OCI-M2 (cell line): ENCODE measurements around the gene ITM2C.
A peak's percentile ranks its signal among the peaks of the same experiment; 100 is the strongest.

ENCODE experiments used
- DNase-seq: peaks from one replicate; lab custom pipeline; 2025; ENCODE audit not compliant: unreplicated experiment; lab: John Stamatoyannopoulos, UW

Gene ITM2C, protein sequence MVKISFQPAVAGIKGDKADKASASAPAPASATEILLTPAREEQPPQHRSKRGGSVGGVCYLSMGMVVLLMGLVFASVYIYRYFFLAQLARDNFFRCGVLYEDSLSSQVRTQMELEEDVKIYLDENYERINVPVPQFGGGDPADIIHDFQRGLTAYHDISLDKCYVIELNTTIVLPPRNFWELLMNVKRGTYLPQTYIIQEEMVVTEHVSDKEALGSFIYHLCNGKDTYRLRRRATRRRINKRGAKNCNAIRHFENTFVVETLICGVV

DNA sequence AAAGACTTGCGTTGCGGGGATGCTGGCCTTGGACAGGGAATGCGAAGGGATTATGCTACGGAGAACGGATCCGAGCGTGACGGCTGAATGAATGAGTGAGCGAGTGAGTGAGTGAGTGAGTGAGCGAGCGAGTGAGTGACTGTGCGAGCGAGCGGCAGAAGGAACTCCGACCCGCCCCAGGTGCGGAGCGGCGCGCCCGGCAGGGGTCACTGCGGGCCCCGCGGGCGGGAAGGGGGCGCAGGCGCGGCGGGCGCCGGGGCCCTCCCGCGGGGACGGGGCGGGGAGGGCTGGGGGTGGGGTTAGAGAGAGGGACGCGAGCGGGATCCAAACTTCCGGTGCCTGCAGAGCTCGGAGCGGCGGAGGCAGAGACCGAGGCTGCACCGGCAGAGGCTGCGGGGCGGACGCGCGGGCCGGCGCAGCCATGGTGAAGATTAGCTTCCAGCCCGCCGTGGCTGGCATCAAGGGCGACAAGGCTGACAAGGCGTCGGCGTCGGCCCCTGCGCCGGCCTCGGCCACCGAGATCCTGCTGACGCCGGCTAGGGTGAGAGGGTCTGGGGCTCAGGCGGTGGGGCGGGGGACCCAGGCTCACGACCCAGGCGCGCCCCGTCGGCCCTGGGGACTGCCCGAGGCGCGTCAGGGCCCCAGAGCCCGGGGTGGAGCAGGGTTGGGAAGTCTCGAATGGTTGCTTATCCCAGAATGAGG, at the start of gene ITM2C:
Gene ITM2C, plus strand, starts transcription at position 338 of the 702 bp plus-strand sequence. Its CDS starts 84 bp downstream, at position 422.
- DNase-seq, result no peak

DNA sequence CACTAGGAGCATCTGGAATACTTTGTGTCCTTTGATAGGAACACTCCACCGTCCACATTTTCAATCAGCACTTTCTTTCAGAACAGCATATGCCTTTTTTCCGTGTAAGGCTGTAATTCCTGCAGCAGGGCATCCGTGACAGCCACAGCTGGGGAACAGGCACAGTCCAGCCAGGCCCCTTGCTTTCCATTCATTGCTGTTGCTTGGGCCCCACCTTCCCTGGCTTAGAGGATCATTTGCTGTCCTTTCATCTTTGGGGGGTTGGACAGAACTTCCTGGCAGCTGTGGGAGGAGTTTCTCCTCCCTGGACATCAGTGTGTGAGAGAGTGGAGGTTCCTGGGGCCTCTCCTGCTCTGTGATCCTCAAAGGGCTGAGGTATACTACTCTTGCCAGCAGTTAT, 49.7 kb upstream of the ITM2C start:
- DNase-seq, result no peak

DNA sequence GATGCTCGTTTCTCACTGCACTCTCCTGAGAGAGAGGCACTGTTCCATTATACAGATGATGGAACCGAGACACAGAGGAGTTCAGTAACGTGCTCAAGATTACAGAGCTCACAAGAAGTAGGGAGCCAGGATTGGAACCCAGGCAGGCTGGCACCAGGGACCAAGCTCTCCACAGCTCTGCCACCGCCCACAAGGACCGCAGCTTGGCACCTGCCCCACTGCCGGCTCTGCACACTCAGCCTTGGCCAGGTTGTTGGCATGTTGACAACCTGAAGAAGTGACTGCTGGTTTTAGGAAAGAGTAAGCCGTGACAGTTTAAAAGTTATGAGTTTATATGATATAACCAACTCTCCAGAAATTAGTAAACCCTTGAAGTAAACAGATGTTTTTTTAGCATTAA, 48.0 kb upstream of the ITM2C start:
- no peak for DNase-seq

DNA sequence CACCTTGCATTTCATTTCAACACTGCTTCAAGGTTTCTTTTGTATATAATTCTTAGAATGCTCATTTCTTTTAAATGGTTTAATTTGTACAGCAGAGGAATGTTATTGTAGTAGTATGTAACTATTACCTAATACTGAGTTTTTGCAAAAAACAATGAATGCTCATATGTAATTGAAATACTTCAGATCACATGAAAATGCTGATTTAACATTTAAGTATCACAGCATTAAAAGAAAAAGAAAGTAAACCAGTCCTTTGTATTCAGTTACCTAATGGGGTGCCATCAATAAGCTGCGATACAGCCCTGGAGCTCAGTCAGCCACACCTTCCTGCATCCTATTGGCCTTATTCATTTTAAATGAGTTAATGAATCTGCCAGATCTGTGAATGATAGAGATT, 45.3 kb upstream of the ITM2C start:
- no peak for DNase-seq

DNA sequence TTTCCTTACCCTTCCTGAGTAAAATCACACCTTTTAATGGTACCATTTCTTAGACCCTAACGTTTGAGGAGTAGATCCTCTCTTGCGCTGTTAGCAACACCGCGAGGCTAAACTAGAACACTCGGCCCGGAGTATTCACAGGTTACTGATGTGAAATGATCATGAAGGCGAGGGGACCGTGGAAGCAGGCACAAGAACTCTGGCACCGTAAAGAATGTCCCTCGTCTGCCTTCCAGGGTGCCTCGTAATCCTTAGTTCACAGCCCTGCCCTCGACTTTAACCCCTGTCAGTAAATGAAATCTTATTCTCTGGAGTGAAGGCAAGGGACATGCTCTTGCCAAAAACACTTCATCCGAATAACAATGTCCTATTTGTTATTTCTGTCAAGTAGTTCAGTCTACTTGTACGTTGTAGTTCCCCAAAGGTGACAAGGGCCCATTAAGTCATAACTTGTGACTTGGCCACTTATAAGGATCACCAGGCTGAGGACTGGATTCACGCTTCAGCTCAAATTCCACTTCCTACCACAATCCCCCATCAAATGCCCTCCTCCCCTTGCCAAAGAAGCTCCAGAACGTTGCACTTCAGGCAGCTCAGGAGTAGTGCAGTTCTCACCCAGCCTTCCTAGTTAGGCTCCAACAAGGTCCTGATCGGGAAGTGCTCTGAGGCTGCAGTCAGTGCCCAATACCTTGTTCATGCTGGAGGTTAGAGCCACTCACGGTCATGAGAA, 43.3 kb upstream of the ITM2C start:
- no peak for DNase-seq

DNA sequence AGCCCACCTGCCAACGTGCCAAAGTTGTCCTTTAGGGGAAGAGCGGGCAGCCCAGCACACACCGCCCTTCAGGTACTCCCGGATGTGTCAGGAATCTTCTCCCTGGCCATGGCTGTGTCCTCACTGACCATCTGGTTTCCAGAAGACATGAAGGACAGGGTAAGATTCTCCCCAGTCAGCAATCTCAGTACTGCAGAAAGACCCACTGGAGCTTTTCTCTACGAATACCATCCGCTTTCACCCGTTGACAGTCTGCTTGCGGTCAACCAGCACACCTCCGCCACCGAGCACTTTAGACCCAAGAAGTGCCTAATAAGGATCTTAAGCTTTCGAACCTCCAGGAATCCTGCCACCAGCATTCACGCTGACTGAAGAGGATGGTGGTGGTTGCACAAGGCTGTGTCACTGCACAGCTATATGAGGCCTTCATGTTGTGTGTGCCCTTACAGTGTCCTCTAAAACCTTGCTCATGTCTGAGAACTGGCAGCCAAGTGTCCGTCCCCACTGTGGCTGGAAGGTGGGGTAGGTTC, 42.7 kb upstream of the ITM2C start:
- no peak for DNase-seq

DNA sequence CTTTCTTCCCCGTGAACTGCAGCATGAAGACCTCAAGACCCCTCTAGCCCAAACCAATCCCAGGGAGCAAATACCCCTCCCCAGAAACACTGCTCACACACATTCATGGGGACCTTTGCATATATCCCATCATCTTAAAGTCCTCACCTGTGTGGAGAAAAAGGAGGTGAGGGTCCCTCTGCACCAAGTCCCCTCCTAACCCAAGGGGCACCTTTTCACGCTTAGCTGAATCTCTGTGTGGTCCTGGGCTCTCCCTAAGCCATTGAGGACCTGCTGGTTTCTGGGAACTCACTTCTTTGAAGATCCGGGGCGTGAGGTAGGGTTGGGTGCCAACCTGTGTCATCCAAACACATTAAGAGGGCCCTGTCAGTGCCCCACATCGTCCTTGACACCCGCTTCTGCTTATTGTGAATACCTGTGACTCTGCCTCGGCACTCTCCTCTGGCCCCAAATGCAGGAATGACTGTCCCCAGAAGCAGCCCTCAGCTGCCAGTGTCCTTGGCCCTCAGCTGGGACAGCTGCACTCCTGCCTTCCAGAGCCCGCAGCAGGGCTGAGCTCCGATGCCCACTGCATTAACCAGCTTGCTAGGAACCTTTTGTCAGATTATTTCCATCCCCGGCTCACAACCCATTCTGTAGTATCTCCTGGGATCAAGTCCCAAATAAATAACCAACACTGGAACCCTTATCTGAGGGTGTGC, 41.3 kb upstream of the ITM2C start:
- DNase-seq, result no peak

DNA sequence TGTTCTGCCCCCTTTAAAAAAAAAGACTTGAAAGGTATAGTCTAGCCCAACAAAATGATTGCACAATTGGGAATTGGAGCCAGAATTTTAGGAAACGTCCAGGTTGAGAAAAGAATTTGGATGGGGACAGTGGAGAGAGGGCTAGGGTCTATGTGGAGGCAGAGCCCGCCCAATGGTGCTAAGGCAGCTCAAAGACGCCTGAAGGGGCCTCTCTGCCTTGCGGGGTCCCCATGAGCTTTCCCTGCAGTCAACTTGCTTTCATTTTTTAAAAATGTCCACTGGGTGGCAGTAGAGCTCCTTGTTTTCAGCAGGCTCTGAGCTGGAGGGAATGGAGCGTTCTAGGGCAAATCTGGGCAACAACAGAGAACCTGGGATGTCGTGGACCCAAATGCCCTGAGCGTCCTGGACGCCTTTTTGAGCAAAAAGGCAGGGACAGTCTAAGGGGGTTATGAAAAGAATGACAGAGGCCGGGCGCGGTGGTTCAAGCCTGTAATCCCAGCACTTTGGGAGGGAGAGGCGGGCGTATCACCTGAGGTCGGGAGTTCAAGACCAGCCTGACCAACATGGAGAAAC, 40.2 kb upstream of the ITM2C start:
- DNase-seq, result peak; percentile 16

DNA sequence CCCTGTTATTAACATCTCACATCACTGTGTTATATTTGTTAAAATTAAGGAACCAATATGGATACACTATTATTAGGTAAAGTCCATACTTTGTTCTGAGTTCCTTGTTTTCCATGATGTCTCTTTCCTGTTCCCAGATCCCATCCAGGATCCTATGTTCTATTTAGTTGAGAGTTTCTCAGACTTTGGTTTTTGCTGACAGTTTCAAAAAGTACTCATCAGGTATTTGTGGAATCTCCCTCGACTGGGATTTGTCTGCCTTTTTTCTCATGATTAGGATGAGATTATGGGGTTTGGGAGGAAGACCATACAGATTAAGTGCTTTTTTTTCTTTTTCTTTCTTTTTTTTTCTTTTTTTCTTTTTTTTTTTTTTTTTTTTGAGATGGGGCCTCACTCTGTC, 39.4 kb upstream of the ITM2C start:
- no peak for DNase-seq

DNA sequence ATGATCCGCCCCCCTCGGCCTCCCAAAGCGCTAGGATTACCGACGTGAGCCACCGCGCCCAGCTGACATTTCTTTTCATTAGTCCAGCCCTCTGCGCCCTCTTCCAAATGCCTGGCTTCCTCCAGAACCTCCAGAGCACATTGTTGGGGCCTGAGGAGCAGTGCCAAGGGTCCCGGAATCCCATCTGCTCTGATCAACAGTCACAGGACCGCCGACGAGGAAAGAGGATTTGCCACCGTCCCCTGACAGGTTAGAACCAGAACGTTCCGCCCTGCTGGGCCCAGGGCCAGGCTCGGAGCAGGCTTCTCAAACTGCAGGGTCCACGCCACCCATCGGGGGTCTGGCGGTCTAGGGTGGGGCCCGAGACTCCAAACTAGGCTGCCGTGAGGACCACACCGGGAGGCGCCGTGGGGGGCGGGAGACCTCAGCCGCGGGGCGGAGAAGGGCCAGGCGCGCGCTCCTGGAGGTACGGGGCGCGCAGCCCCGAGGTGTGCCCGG, 36.9 kb upstream of the ITM2C start:
- DNase-seq, result no peak

DNA sequence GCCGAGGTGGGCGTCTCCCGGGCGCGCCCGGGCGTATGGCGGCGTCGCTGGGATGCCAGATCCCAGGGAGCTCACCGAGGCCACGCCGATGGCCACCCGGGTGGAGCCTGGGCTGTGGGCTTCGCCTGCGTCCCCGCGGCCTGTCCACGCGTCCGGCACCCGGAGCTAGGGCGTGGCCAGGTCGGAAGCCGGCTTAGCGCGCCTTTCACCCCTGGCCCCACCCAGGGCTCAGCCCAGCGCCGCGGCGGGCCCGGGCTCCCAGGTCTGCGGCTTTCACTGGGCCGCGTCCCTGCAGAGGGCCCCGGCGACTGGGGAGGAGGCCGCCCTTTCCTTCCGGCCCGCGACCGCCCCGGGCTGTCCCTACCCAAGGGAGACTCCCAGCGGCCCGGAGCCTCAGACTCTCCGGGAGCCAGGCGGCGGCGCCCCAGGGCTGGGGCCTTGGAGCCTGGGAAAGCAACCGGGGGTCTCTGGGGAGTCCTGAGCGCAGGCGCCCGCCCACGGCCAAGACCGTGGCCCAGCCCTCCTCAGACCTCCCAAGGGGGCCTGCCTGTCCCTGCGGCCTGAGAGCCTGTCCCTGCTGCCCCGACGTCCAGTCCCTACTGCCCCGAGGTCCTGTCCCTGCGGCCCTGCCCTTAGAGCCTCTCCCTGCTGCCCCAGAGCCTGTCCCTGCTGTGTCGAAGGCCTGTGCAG, 36.3 kb upstream of the ITM2C start:
- DNase-seq, result no peak

DNA sequence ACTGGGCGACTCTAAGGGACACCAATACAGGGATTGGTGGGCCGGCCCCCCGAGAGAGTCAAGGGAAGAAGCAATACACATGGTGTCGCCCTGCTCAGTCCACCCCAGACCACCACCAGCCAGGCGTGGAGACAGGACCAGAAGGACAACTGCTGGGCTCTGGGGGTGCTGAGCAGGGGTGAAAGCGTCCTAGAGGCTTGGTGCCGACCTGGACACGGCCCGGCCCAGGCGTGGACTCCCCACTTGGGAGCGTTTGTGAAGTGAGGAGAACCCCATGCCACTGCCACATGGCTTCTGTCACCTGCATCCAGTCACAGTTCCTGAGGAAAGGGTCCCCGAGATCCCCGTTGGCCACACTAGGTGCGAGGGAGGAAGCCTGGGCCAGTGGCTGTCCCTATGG, 35.4 kb upstream of the ITM2C start:
- DNase-seq, result no peak

DNA sequence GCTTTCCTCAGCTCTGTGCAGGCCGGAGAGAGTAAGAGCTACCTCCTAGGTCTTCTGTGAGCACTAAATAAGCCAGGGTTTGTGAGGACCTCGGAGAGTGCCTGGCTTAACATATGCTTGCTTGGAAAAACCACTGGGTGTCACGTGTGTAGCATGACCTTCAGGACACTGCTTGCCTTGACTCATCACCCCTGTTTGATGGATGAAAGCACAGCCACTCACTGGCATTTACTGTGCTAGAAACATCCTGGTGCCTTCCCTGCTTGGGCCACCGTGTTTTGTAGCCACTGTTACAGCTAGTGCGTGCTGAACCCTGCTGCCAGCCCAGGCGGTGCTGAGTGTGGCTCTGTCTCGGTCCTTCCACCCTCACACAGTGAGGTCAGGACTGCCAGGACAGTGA, 34.8 kb upstream of the ITM2C start:
- no peak for DNase-seq

DNA sequence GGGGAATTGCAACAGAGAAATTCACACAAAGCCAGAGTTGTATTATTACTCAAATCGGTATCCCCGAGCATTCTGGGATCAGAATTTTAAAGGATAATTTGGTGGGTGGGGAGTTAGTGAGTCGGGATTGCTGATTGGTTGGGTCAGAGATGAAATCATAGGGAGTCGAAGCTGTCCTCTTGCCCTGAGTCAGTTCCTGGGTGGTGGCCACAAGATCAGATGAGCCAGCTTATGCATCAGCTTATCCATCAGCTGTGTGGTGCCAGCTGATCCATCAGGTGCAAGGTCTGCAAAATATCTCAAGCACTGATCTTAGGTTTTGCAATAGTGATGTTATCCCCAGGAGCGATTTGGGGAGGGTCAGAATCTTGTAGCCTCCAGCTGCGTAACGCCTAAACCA, 34.3 kb upstream of the ITM2C start:
- no peak for DNase-seq

DNA sequence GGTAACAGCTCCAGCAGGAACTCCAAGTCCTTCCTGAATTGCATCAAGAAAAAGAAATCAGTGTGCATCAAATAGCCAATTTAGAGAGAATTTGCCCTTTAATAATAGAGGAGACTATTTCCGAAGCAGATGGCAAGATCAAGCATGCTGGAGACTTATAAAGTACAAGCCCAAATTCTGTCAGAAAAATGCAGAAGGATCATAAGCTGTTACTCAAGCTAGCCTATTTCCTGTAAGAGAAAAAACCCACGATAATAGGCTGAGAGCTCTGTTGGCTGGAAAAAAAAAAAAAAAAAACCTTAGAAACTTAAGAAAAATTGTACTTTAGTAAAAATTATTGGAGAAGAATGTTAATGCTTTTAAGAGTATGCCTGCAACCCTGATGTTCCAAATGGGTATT, 24.4 kb upstream of the ITM2C start:
- no peak for DNase-seq

DNA sequence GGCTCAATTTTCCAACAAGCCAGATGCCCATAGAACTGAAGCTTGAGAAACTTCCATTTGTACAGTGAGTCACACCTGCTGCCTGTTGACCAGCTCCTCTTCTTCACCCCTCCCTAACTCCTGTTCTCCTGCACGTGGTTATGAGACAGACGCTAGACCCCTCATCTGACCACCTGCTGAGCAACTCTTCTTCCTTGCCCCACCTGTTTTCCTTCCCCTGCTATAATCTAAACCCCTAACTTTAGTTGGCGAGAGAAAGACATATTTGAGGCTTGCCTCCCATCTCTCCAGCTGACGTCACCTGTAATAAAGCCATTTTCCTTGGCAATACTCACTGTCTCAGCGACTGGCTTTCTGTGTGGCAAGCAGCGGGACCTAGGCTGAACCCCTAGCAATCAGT, 22.3 kb upstream of the ITM2C start:
- DNase-seq, result no peak

DNA sequence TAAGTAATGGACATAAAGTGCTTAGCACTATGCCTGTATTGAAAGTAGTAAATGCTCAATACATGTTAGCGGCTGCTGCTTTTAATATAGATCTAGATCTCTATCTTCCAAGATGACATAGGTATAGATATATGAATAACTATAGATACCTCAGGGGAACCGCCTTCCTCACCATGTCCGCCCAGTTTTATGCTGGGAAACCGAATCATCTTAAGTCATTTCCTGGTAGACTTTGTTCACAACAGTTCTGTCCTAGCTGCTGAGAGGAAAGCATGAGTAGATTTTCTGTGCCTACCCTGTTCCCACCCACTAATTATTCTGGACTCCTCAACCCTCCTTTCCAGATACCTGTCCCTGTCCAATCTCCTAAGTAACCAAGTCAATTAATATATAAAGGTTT, 21.6 kb upstream of the ITM2C start:
- no peak for DNase-seq

DNA sequence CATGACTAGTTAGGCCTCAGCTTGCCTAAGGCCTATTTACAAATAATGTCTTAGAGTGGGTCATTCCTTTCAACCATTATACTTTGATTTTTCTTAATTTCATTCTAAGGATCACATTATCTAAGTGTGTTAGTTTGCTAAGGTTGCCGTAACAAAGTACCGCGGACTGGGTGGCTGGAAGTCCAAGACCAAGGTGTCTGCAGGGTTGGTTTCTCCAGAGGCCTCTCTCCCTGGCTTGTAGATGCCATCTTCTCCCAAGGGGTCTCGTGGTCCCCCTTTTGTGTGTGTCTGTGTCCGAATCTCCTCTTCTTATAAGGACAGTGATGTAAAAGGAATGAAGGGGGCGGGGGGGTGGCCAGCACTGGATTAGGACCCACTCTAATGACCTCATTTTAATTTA, 18.4 kb upstream of the ITM2C start:
- no peak for DNase-seq

DNA sequence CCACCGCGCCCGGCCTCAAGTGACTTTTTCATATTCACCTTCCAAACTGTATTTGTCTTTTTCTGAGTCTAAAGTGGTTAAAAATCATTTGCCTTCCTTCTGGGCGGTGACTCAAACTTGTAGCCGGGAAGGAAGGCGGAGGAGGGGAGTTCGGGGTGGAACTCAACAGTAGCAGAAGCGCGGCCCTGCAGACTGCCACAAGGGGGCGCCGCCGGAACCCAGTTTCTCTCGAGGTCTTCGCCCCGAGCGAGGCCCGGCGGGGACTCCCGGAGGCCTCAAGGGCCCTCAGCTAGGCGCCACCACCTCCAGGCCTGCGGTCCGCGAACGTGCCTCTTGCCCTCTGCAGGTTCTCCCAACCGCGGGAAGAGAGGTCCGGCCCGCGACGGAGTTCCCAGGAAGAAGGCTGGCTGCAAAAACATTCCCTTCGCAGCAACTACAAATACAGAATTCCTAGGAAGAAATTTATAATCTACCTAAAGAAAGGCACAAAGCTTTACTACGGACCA, 16.8 kb upstream of the ITM2C start:
- DNase-seq, result no peak
